ENCODE results near the gene AMPH.

The AMPH gene

DNA sequence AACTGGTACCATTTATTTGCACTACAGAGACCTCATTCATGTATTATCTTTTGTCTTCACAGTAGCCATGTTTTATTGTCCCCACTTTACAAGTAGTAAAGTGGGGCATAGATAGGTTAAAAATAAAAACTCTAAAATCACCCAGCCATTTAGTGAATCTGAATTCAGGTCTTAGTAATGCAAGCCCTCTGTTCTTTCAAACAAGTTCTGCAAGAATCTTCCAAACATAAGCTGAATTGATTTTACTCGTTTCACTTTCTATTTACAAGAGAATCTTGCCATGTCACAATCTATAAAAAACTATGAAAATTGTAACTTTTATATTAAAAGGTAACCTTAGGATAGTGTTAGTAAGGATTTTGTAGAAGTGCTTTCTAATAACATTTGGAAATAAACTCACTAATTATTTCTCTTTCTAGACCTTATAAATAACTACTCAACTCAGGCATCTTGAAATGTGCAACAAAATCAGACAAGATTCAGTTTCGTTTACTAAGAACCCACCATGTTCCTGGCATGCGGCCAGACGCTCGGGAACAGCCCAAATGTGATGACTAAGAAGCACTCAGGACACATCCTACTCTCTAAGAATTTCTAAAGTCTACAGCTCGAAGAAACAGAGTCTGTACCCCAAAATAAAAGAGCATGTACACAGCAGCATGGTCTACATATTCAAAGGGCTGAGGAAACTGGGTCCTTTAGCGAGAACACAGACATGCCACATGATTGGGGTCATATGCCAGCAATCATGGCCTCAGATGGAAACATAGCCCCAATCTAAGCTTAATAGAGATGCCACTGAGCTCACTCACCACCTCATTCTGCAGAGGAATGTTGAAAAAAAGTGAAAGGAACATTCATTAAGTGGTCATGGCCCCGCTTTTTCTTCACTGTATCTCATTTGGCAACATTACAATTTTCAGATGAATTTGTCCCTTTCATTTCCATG is 167.6 kb downstream of the AMPH start:
- peak; percentile 54 for DNase-seq (ENCODE audit: low spot score)

DNA sequence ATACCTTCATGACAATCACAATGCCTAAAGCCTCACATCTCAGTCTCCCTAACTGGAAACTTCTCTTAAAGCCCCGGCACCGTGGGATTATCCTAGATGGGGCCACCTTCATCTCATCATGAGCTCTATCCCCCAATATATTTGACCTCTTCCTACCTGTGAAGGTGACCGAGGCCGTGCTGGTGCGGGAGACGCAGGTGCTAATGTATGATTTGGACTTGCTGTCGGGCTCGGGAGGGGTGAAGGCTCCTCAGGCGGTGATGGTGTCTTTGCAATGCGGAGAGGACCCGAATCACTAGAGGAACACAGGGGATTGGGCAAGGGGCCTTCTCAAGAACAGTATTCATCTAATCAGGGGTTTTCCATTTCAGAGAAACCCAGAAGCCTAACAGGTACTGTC is 168.4 kb downstream of the AMPH start:
- no peak for DNase-seq (ENCODE audit: low spot score)

DNA sequence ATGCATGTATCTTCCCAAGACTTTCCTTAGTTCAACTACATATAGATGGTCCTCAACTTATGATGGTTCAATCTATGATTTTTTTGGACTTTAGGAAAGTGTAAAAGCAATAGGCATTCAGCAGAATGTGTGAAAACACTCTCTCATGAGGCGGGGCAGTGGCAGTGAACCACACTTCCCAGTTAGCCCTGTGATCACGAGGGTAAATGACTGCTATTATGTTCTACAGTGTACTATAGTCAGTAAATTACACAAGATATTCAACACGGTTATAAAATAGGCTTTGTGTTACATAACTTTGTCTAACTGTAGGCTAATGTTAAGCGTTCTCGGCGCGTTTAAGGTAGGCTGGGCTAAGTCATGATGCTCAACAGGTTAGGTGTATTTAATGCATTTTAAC is 169.3 kb downstream of the AMPH start:
- DNase-seq (ENCODE audit: low spot score), result no peak

DNA sequence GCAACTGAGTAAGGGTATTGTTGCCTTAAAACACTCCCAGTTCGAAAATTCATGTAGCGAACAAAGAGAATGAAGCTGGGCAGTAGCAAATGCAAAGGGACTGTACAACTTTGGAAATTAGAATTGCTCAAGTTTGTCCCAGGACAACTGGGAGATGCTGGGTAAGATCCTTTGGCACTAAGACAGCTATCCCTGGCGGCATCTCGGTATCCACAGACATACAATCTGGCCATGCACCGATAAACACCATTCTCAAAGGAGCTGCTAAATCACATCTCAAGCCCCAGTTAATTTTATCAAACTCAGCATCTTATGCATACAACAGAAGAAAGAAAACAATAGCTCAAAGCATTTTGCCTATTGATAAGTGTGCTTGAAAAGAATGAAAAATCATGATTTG is 177.3 kb downstream of the AMPH start:
- no peak for DNase-seq (ENCODE audit: low spot score)

DNA sequence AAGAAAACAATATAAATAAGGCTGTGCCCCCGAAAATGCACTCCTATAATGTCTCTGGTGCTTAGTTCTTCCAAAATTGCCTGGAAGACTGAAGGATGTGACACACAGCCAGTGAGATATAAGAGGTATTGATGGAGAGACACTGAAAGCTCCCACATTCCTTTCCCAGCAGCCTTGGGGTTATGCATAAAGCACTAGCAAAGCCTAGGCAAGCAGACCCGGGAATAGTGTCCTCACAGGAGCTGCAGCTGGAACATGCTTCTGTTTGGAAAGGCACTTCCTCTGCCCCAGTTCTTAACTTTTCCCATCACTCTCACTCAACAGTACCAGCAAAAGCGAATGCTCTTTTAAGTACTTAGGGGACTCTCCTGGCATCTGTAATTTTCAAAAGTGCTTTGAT is 178.0 kb downstream of the AMPH start:
- DNase-seq (ENCODE audit: low spot score), result no peak

DNA sequence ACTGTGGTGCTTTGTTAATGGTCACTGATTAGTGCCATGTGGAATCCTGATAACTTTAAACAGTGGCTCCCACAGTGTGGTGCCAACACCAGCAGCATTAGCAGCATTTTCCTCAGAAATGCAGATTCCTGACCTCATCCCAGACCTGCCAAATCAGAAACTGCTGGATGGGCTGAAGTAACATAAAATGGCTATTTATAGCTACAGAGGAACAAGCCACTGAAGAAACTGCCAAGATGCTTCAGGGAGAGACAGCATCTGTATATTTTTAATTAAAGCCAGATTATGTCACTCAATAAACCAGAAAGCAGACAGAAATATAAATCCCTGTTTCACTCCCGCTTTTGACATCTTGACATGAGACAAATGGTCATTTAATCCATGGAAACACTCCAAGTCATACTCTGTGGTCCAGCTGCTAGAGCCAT is 178.5 kb downstream of the AMPH start:
- no peak for DNase-seq (ENCODE audit: low spot score)

DNA sequence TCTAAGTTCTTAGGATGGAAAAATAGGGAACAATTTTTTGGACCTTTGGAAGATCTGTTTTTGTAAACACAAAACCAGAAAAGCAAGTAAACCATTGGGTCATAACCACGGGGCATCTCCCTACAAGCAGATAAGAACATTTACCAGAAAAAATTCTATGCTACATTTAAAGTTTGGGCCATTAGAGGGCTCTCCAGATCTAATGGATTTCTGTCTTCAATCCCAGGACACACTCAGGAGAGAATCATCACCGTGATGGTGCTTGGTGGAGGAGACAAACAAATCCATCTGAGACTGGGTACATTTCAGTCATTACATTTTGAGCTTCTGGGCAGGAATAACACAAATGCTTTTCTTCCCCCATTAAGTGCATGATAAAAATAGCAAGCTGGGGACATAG is 179.3 kb downstream of the AMPH start:
- no peak for DNase-seq (ENCODE audit: low spot score)

DNA sequence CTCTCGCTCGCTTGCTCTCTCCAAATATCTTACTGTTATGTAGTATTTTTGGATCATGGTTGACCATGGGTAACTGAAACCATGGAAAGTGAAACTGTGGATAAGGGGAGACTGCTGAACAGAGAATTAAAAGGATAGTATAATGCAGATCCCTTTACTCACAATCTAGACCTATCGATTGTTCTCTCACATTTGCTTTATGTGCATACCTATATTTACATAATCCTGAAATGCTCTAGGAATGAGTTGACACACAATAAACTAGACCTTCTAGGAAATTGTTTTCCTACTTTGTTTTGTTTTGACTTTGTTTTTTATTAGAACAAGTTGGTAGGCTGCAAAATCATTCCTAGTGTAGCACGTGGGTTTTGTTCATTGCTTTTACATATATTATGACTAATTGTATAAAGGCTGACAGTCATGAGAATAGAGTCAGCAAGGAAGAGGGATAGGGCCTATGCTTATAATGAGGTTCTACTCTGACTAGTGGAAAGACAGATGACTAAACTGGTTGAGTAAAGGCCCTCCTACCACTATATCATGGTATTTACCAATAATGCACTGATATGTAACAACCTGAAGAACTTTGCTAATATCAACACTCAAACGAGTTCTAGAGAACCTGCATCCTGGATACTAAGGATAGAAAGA is 182.5 kb downstream of the AMPH start:
- DNase-seq (ENCODE audit: low spot score), result no peak

DNA sequence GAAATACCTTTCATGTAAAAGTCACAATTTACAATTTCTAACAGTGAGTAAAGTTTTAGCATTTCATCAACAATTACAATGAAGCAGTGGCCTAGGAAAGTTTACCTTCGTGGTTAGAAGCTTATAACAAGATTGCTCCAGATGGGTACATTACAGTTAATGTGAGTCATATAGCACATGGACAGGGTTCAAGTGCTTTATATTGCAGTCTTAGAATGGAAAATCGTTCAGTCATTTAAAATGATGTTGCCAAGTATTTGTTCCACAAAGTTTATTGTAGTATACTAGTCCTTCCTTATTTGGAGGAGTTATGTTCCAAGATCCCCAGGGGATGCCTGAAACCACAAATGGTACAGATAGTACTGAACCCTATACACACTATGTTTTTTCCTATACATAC is 183.1 kb downstream of the AMPH start:
- no peak for DNase-seq (ENCODE audit: low spot score)

DNA sequence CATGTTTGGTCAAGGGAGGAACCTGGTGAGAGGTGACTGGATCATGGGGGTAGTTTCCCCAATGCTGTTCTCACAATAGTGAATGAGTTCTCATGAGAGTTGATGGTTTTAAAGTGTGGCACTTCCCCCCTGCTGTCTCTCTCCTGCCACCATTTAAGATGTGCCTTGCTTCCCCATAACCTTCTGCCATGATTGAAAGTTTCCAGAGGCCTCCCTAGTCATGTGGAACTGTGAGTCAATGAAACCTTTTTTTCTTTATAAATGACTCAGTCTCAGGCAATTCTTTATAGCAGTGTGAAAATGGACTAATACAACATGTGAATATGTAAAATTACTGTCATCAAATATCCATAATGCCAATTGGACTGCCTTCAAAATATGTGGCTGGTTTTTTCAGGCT is 192.2 kb downstream of the AMPH start:
- DNase-seq (ENCODE audit: low spot score), result no peak

DNA sequence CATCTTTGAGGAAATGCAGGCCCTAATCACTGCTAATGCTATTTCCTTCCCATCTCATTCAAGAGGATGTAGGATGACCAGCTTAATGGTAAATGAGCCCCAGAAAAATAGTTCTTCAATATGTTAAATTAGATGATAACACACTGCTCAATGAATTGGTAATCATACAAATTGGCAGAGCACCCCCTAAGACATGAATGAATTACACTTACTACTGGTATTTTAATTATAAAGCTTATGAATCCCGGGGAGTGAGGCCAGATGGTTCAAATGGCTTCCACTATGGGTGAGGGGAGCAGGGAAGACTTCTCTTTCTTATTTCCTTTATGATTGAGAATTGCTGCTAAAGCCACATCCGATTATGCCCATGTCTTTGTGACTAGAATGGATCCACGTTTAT is 198.5 kb downstream of the AMPH start:
- DNase-seq (ENCODE audit: low spot score), result no peak

DNA sequence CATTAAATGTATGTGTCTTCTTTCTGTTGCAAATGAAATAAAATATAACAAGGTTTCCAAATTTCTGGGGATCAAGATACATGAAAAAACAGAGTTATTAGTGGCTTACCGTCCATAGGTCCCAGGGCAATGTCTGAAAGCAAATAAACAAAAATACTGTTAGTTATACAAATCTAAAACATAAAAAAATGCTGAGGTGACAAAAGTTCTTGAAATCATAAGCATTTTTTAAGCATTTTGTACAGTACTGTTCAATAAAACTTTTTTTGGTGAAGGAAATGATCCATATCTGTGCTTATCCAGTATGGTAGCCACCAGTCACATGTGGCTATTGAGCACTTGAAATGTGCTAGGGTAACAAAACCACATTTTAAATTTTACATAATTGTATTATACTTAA is 199.1 kb downstream of the AMPH start:
- no peak for DNase-seq (ENCODE audit: low spot score)

DNA sequence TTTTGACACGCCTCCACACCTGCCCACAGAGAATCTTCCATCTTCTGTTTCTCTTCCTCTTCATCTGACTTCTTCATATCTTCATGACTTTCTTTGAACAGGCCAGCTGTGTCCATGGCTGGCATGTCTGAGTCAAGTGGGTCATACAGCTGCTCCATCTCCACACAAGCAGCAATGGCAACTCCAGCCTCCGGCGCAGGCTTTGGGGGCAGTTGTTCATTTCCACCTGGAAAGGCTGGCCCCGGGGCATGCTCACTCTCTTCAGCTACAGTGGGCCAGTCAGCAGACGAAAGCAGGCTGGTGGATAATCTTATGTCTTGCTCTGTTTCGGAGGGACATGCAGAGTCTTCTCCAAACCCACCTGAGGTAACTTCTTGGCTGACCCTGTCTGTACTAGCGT is 202.1 kb downstream of the AMPH start:
- no peak for DNase-seq (ENCODE audit: low spot score)

DNA sequence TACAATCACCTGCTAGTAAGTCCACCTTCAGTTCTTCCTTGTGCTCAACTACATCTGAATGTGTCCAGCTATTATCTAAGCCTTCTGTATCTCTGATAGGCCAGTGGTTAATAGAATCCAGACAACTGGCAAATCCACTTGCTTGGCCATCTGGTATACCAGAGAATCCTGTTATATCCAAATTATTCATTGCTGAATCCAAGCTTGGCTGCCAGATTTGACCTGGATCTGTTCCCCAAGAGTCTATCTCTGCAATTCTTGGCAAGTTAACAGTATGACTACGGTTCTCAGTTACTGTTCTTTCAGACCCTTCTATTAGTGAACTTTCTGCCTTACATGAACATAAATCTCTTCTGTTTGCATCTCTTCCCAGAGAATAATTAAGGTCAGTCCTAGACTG is 203.1 kb downstream of the AMPH start:
- no peak for DNase-seq (ENCODE audit: low spot score)

DNA sequence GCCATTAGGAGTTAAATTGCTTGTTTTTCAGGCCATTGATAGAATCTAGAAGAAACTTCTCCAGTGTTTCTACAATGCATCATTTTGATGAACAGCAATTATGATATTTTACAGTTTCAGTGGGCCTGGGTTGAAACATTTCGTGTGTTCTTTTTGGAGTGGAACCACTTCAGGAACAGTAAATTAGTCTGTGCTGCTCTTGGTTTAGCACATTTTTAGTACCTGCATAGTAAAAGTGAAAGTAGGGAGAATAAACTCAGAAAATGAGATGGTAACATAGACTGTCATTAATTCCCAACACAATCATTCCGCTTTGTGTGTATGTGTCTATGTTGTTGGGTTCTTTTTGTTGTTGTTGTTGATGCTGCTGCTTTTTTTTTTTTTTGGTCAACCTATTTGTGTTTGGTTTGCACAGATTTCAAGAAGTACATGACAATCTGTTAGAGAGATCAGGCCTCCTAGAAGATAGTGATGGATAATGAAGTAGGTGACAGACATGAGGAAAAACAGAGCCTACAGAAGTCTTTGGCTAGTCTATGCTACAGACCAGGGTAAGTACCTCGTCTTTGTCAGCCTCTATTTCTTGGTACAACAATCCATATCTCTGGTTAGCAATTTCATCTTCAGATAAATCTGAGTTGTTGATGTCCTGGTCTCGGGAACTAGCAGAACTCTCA is 203.8 kb downstream of the AMPH start:
- DNase-seq (ENCODE audit: low spot score), result no peak

DNA sequence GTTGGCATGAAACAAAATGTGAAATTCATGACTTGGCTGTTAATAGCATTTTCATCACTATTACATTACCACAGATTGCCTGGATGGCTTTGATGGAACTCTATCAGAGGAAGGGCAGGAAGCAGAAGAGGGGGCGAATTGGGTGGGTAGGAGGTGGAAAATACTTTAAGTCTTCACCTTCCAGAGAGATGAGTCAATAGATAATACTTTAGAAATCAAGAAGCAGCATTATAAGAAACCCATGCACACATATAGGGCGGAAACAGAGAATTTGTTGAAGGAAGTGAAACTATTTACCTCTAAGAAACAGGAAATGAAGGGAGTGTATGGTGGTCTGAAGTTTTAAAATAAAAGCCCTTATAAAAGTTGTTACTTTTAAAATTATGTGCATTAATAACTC is 205.7 kb downstream of the AMPH start:
- DNase-seq (ENCODE audit: low spot score), result peak; percentile 42

DNA sequence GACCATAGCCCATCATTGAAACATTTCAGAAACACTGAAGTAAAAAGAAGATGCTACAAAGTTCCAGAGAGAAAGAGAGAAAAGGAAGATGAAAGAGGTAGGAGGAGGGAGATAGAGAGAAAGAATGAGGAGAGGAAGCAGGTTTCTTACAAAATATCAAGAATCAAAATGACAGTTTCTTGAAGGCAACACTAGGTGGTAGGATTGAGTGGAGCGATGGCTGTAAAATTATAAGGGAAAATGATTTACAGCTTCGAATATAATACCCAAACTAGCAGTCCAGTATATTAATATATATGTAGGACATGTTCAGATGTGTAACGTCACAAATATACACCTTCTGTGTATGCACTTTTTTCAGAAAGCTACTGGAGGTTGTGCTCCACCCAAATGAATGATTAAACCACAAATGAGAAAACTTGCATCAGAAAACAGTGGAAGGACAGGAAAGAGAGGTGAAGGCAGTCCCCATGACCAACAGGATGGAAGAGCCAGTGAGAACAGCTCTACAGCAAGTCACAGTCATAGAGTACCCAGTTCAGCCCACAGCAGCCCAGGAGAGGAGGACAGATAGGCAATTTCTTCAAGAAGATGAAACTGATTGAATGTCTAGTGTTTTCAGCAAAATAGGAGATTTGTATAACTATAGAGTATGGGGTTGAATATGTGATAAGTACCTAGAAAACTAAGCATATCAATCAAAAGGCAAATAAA is 206.3 kb downstream of the AMPH start:
- peak; percentile 20 for DNase-seq (ENCODE audit: low spot score)

DNA sequence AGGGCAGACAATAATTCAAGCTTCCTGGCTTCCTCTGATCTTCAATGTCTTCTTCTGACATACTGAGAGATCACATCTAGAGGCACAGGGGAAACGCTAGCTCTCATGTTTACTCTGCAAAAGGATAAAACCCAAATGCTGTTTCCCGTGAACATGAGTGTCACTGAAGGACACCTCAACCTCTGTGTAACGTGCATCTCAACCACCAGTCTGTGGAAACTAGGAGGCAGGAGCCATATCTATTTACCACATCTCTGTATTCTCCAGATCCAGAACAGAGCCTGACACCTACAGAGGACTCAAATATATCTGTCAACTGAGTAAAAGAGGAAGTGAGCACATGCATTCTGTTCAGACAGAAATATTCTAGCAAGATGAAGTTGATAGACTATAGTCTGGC is 217.4 kb downstream of the AMPH start:
- DNase-seq (ENCODE audit: low spot score), result peak; percentile 13

DNA sequence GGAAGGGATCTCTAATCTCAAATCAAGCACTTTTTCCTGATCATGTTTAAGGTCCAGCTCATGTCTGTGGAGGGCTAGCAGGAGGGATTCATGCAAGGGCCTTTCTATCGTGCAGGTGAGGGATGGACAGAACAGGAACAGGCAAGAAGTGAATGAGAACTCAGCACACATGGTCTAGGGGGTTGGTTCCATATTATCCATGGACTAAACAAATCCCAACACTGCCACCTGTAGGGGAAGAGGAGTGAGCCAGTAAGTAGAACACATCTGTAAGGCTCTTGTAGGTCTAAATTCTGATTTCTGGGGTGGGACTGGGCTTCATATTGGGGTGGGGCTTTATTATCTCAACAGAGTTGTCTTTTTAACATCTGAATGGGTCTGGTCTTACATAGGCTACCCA is 219.8 kb downstream of the AMPH start:
- peak; percentile 41 for DNase-seq (ENCODE audit: low spot score)

DNA sequence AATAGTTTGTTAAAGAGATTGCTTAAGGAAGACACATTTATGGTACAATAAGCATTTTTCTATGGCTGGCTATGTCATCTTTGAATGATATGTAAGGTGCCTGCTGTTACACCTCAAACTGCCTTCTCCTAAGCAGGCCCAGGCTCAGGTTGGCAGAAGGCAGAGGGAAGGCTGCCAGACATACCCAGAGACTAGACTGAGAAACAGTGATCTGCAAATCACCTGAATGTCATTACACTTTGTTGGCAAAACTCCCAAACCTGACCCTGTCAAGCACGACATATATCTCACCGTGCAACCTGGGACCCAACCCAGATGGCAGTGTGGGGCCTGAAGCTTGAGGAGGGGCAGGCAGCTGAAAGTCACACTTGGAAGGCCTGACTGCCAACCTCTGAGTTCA is 221.1 kb downstream of the AMPH start:
- no peak for DNase-seq (ENCODE audit: low spot score)

DNA sequence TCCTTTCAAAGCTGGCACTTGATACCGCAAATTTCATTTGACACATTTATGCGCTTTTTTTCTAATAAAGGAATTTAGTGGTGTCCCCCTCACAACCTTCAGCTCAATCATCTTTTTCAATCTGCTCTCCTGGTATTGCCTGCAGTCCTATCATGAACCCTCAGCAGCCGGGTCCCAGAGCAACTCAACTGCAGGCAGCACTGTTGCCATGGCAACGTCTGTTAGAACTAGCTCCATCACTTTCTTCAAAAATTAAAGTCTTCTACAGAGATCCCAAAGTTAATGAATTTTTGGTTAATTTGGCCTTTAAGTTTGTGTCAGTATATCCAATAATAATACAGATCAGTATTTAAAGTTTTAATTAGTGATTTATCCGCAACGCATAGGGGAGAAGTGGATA is 221.6 kb downstream of the AMPH start:
- no peak for DNase-seq (ENCODE audit: low spot score)

DNA sequence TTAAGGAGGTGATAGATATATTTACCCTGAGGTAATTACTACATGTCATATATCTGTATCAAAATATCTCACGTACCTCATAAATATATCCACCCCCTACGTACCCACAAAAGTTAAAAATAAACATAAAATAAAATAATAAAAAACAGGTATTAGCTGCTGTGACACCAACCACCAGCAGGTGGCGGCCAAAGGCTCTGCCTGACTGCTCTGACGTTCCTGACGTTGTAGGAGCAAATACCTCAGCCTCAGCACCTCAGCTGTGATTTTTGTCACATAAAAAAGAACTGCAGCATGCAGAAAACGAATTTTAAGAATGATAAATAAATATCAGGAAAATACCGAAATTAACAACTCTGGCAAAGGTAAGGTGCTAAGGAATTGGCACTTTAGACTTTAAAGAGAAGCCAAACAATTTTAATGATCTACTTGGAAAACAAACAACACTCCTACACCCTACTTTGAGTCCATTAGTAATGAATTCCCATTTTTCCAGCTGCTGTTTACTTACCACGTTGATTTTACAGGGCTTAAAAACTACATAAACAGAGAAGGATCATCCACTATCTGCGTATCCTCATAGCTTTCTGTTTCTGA is 232.3 kb downstream of the AMPH start:
- peak; percentile 69 for DNase-seq (ENCODE audit: low spot score)

Measured in NAMALWA (cell line).